Keratinocyte (primary cell): ENCODE data around the gene CAPN14. TPM values are rescaled to one million over a fixed set of nuclear protein-coding genes. Genes with fewer than 3 reads are reported as not detected.

Experiments used
- DNase-seq: peaks from one replicate; pipeline ENCODE4 v3.0.0-alpha.2; 2011; ENCODE audit warnings: low read depth, missing footprints, low spot score
- FAIRE-seq: peaks from 2 replicates; lab custom pipeline; 2011; peaks lifted over from hg19 to GRCh38; lab: Jason Lieb, UNC
- H2AFZ ChIP-seq: 2 replicates; pipeline ENCODE4 v1.6.0; 2012; ENCODE audit warnings: low read length, control low read depth, inconsistent platforms; ENCODE audit not compliant: control insufficient read depth
- H3K27ac ChIP-seq: 2 replicates; pipeline ENCODE4 v1.5.1; 2011; ENCODE audit warnings: low read length; ENCODE audit not compliant: control insufficient read depth, insufficient read depth
- H3K27me3 ChIP-seq: 3 replicates; pipeline ENCODE4 v1.6.0; 2011; ENCODE audit warnings: low read length; ENCODE audit not compliant: control insufficient read depth, insufficient read depth; ENCODE audit errors: extremely low read depth
- H3K36me3 ChIP-seq, 2 experiments: 2 replicates in 1 of 2; 3 replicates in 1 of 2; pipeline ENCODE4 v1.5.1; 2011; ENCODE audit warnings: low read length in 2 of 2, mild to moderate bottlenecking in 1 of 2; ENCODE audit not compliant: control insufficient read depth in 2 of 2, insufficient read depth in 2 of 2; ENCODE audit errors: extremely low read depth in 1 of 2
- H3K4me1 ChIP-seq: 3 replicates; pipeline ENCODE4 v1.5.1; 2011; ENCODE audit warnings: low read length; ENCODE audit not compliant: control insufficient read depth, insufficient read depth; ENCODE audit errors: extremely low read depth
- H3K4me2 ChIP-seq: 3 replicates; pipeline ENCODE4 v1.6.0; 2011; ENCODE audit warnings: low read depth, low read length; ENCODE audit not compliant: control insufficient read depth, insufficient read depth; ENCODE audit errors: extremely low read depth
- H3K4me3 ChIP-seq, 3 experiments: fragments of 200-600 bp in 1 of 3; sonication (generic) in 1 of 3; 2 replicates in 2 of 3; 3 replicates in 1 of 3; pipeline ENCODE4 v1.5.1; 2011 to 2016; ENCODE audit warnings: low read length in 3 of 3, mild to moderate bottlenecking in 3 of 3, control low read depth in 2 of 3, inconsistent platforms in 1 of 3, low read depth in 1 of 3, mixed read lengths in 1 of 3, mixed run types in 1 of 3, moderate library complexity in 1 of 3; ENCODE audit not compliant: control insufficient read depth in 2 of 3, insufficient read depth in 2 of 3; ENCODE audit errors: extremely low read depth in 1 of 3
- H3K79me2 ChIP-seq: 2 replicates; pipeline ENCODE4 v1.6.0; 2012; ENCODE audit warnings: low read length; ENCODE audit not compliant: control insufficient read depth, insufficient read depth
- H3K9ac ChIP-seq: 3 replicates; pipeline ENCODE4 v1.6.0; 2011; ENCODE audit warnings: low read length; ENCODE audit not compliant: control insufficient read depth, insufficient read depth; ENCODE audit errors: extremely low read depth
- H3K9me1 ChIP-seq: 3 replicates; pipeline ENCODE4 v1.6.0; 2011; ENCODE audit warnings: low read length; ENCODE audit not compliant: control insufficient read depth, insufficient read depth; ENCODE audit errors: extremely low read depth
- H3K9me3 ChIP-seq: 2 replicates; pipeline ENCODE4 v1.5.1; 2012; ENCODE audit warnings: low read depth, low read length; ENCODE audit not compliant: control insufficient read depth
- H4K20me1 ChIP-seq: 3 replicates; pipeline ENCODE4 v1.6.0; 2011; ENCODE audit warnings: low read length; ENCODE audit not compliant: control insufficient read depth, insufficient read depth; ENCODE audit errors: extremely low read depth
- EZH2 ChIP-seq: IDR thresholded peaks from one replicate; pipeline ENCODE4 v1.6.1; 2012; ENCODE audit warnings: inconsistent platforms, mild to moderate bottlenecking, low read length, moderate library complexity
- dilution Hi-C: fragments of 300-500 bp; cut with MboI; formaldehyde crosslinking; loops from one replicate; pipeline ENCODE4 v1.7.0; 2020; ENCODE audit warnings: low sequenced_read_pairs; ENCODE audit not compliant: extremely low pct_ligation_motif_present
- polyA minus RNA-seq, 3 experiments: library from RNA; depleted of rRNA, polyadenylated mRNA; stranded (reverse); fragments of >200 nt; gene quantifications; 1 replicate in 1 of 3; 2 replicates in 1 of 3; 3 replicates in 1 of 3; pipeline ENCODE4 v1.2.3, GENCODE V29; 2011
- polyA plus RNA-seq, 5 experiments: library from polyadenylated mRNA; depleted of rRNA in 3 of 5; stranded (reverse) in 3 of 5; stranded (forward) in 1 of 5; unstranded in 1 of 5; fragments of >200 nt; gene quantifications; 1 replicate in 1 of 5; 2 replicates in 3 of 5; 3 replicates in 1 of 5; pipeline versions ENCODE4 v1.2.1 to v1.2.3, GENCODE V29; 2011 to 2012; ENCODE audit warnings: missing spikeins in 2 of 5, low read depth in 1 of 5, low replicate concordance in 1 of 5
- TF ChIP-seq, protein P1 (sequence below), 3 experiments: IDR thresholded peaks in 1 of 3; conservative IDR thresholded peaks in 1 of 3; optimal IDR thresholded peaks in 1 of 3; 2 replicates in 2 of 3; 3 replicates in 1 of 3; pipeline versions ENCODE3 to v1.5.1; 2011; ENCODE audit warnings: low read length in 3 of 3, mild to moderate bottlenecking in 3 of 3, moderate library complexity in 2 of 3, control low read depth in 1 of 3, inconsistent platforms in 1 of 3; ENCODE audit not compliant: insufficient read depth in 2 of 3; ENCODE audit errors: extremely low read depth in 1 of 3

CAPN14 gene, protein sequence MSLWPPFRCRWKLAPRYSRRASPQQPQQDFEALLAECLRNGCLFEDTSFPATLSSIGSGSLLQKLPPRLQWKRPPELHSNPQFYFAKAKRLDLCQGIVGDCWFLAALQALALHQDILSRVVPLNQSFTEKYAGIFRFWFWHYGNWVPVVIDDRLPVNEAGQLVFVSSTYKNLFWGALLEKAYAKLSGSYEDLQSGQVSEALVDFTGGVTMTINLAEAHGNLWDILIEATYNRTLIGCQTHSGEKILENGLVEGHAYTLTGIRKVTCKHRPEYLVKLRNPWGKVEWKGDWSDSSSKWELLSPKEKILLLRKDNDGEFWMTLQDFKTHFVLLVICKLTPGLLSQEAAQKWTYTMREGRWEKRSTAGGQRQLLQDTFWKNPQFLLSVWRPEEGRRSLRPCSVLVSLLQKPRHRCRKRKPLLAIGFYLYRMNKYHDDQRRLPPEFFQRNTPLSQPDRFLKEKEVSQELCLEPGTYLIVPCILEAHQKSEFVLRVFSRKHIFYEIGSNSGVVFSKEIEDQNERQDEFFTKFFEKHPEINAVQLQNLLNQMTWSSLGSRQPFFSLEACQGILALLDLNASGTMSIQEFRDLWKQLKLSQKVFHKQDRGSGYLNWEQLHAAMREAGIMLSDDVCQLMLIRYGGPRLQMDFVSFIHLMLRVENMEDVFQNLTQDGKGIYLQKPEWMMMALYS
- 0.57 to 2.2 TPM (median 1.1 TPM) in 3 replicates for polyA plus RNA-seq
- polyA plus RNA-seq (2011; ENCODE audit: low read depth): 1.8 TPM
- 1.3 and 1.7 TPM in 2 replicates for polyA plus RNA-seq (2011; cell fraction: cytosol; rRNA removed)
- 3.6 and 4.2 TPM in 2 replicates for polyA plus RNA-seq (2011; cell fraction: nucleus; rRNA removed)
- polyA plus RNA-seq (2012; ENCODE audit: low replicate concordance): 0.54 and 2.6 TPM in 2 replicates
- polyA minus RNA-seq: 0.13 to 1.8 TPM (median 1.5 TPM) in 3 replicates
- 0.58 TPM for polyA minus RNA-seq (2011; cell fraction: cytosol; rRNA and poly(A)+ RNA removed)
- 2.1 and 2.9 TPM in 2 replicates for polyA minus RNA-seq (2011; cell fraction: nucleus; rRNA and poly(A)+ RNA removed)

DNA sequence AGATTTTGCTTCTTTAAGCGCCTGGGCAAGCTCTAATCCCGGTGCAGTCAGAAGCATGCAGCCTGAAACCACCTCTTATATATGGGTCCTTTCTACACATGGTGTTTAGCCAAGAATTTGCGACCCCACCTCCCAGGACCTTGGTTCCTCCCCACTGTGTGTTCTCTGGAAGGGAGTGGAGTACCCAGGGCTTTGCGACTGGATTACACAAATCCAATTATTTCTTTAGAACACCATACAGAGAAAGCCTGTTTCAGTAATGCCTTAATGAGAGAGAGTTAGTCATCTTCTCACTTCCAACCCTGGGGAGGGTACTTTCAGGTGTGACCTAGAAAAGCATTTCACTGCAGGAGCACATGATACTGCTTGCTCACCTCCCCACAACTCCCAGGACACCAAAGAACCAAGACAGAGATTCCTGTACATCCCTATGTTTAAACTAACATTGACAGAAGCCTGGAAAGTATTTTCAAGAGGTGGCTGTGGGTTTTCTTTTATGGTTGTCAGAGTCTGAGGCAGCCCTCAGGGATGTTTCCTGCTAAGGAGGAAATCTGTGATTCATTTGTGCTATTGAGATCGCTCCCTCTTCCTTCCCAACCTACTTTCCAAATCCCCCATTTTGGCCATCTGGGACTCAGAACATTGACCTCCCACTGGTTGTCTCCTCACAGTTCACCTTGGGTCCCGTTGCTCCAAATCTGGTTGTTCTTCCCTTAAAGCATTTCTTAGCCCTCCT, at the start of gene CAPN14:
Gene CAPN14 (minus strand): TSS at position 51 of the 736 bp plus-strand sequence. CDS start 12,068 bp downstream, outside the sequence.
- H3K9me1 ChIP-seq: no peaks in the 10 kb centered on the region
- no peak for TF ChIP-seq EZH2
- TF ChIP-seq, protein P1, sequence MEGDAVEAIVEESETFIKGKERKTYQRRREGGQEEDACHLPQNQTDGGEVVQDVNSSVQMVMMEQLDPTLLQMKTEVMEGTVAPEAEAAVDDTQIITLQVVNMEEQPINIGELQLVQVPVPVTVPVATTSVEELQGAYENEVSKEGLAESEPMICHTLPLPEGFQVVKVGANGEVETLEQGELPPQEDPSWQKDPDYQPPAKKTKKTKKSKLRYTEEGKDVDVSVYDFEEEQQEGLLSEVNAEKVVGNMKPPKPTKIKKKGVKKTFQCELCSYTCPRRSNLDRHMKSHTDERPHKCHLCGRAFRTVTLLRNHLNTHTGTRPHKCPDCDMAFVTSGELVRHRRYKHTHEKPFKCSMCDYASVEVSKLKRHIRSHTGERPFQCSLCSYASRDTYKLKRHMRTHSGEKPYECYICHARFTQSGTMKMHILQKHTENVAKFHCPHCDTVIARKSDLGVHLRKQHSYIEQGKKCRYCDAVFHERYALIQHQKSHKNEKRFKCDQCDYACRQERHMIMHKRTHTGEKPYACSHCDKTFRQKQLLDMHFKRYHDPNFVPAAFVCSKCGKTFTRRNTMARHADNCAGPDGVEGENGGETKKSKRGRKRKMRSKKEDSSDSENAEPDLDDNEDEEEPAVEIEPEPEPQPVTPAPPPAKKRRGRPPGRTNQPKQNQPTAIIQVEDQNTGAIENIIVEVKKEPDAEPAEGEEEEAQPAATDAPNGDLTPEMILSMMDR (optimal IDR thresholded peaks at IDR 0.05 in 1 of 3, IDR thresholded peaks at IDR 0.05 in 1 of 3, conservative IDR thresholded peaks at IDR 0.05 in 1 of 3; ENCODE audit: extremely low read depth in 1 of 3, insufficient read depth in 2 of 3, low read length in 3 of 3): no peak
- peaks cover 11% of the 10 kb centered on the region for H3K4me1 ChIP-seq
- H3K27ac ChIP-seq: peak within 1 kb of the TSS; percentile 22
- peak within 1 kb of the TSS; percentile 6 for H3K4me2 ChIP-seq
- no peak within 1 kb of the TSS for H3K4me3 ChIP-seq
- no peaks in the 10 kb centered on the region for H3K9me3 ChIP-seq
- H3K9ac ChIP-seq: no peak within 1 kb of the TSS
- no peaks in the 10 kb centered on the region for H3K27me3 ChIP-seq
- no peak within 1 kb of the TSS for H2AFZ ChIP-seq
- no peaks in the 10 kb centered on the region for H3K36me3 ChIP-seq
- H3K79me2 ChIP-seq: no peaks in the 10 kb centered on the region
- no peaks in the 10 kb centered on the region for H4K20me1 ChIP-seq
- DNase-seq: no peak
- dilution Hi-C loops: no loop called here
- FAIRE-seq: peak; percentile 56

DNA sequence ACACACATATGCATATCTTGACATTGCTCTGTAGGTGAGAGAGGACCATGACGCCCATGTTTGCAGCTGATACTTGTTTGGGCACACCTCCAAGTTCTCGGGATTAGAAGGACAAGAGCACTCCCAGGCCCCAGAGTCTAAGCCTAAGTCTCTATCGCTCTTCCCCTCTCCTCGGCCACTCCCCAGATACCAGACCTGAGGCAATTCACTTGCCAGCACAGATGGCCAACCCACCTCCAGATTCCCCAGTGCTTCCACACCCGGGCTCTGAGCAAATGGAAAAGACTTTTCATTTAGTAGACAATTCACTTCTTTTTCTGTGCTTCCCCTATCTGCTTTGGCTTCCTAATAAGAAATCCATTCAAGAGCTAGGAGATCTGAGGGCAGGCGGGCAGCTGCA, 49.5 kb upstream of the CAPN14 start:
- dilution Hi-C loops: no loop called here
- FAIRE-seq: no peak

More for the DNA sequence above, 49.5 kb upstream of the CAPN14 start:
- H3K4me3 ChIP-seq: no peak overlapping the region
- no peaks in the 10 kb centered on the region for H3K9me3 ChIP-seq
- no peak for DNase-seq
- no peaks in the 10 kb centered on the region for H4K20me1 ChIP-seq
- H3K4me2 ChIP-seq: no peak overlapping the region
- H3K9ac ChIP-seq: no peak overlapping the region
- no peaks in the 10 kb centered on the region for H3K9me1 ChIP-seq
- TF ChIP-seq EZH2: no peak
- TF ChIP-seq, protein P1 (optimal IDR thresholded peaks at IDR 0.05 in 1 of 3, IDR thresholded peaks at IDR 0.05 in 1 of 3, conservative IDR thresholded peaks at IDR 0.05 in 1 of 3; ENCODE audit: extremely low read depth in 1 of 3, insufficient read depth in 2 of 3, low read length in 3 of 3): no peak
- no peaks in the 10 kb centered on the region for H3K79me2 ChIP-seq
- no peaks in the 10 kb centered on the region for H3K27me3 ChIP-seq
- peaks cover 0 to 1% of the 10 kb centered on the region in 2 experiments for H3K36me3 ChIP-seq
- no peak overlapping the region for H3K27ac ChIP-seq
- no peak overlapping the region for H2AFZ ChIP-seq
- H3K4me1 ChIP-seq: no peaks in the 10 kb centered on the region
